HG02884 (cell line): Measurements from ENCODE around the gene OR6B2.
A peak's percentile ranks its signal among the peaks of the same experiment; 100 is the strongest.

Experiments used
- ATAC-seq: cut with Tn5 transposase; IDR thresholded peaks from one replicate; pipeline ENCODE4 v1.9.1; 2021; ENCODE audit warnings: mild to moderate bottlenecking, moderate library complexity; ENCODE audit not compliant: unreplicated experiment

Gene OR6B2

GRCh38 chr2:240042740-240043139 is 12.5 kb upstream of the OR6B2 start:
- ATAC-seq = no peak

GRCh38 chr2:240041363-240041762 is 11.1 kb upstream of the OR6B2 start:
- ATAC-seq = no peak

GRCh38 chr2:240037358-240037757 is 7.1 kb upstream of the OR6B2 start:
- no peak for ATAC-seq

- no peak for ATAC-seq
Measured at GRCh38 chr2:240033330-240033678, 3.1 kb upstream of the OR6B2 start.

GRCh38 chr2:240032406-240033329 is 2.4 kb upstream of the OR6B2 start:
- ATAC-seq = no peak

GRCh38 chr2:240024766-240025165 is 5.5 kb downstream of the OR6B2 start:
- ATAC-seq = peak; percentile 7

- ATAC-seq = no peak
Measured at GRCh38 chr2:240023792-240024191, 6.4 kb downstream of the OR6B2 start.

GRCh38 chr2:240021488-240022104 is 8.6 kb downstream of the OR6B2 start:
- no peak for ATAC-seq

- ATAC-seq = no peak
Measured at GRCh38 chr2:240018071-240018750, 12.0 kb downstream of the OR6B2 start.

- no peak for ATAC-seq
Measured at GRCh38 chr2:240014327-240014726, 15.9 kb downstream of the OR6B2 start.

GRCh38 chr2:240013343-240013742 is 16.9 kb downstream of the OR6B2 start:
- no peak for ATAC-seq

- ATAC-seq = no peak
Measured at GRCh38 chr2:240002983-240003382, 27.2 kb downstream of the OR6B2 start.

GRCh38 chr2:240000671-240001070 is 29.6 kb downstream of the OR6B2 start:
- ATAC-seq = no peak

- ATAC-seq = no peak
Measured at GRCh38 chr2:239997686-239998409, 32.4 kb downstream of the OR6B2 start.

- ATAC-seq = no peak
Measured at GRCh38 chr2:239994086-239994485, 36.1 kb downstream of the OR6B2 start.

GRCh38 chr2:239993291-239993690 is 36.9 kb downstream of the OR6B2 start:
- ATAC-seq = no peak

GRCh38 chr2:239991689-239992314 is 38.4 kb downstream of the OR6B2 start:
- no peak for ATAC-seq

- no peak for ATAC-seq
Measured at GRCh38 chr2:239990966-239991365, 39.3 kb downstream of the OR6B2 start.

GRCh38 chr2:239985356-239985755 is 44.9 kb downstream of the OR6B2 start:
- ATAC-seq = no peak

- no peak for ATAC-seq
Measured at GRCh38 chr2:239984421-239985194, 45.6 kb downstream of the OR6B2 start.
